Neuronal stem cell (in vitro differentiated cells): Measurements from ENCODE around the gene ZNF618.

Experiments
- DNase-seq: peaks from one replicate; pipeline ENCODE4 v3.0.0-alpha.2; 2013; ENCODE audit warnings: low spot score
- H2AFZ ChIP-seq: one replicate; pipeline ENCODE4 v1.6.1; 2013; ENCODE audit warnings: mild to moderate bottlenecking, low read length, inconsistent platforms
- H2AK5ac ChIP-seq: 2 replicates; pipeline ENCODE4 v1.6.1; 2013; ENCODE audit warnings: low read depth, mild to moderate bottlenecking, inconsistent platforms, low read length, moderate library complexity, mixed read lengths
- H2BK120ac ChIP-seq: 2 replicates; pipeline ENCODE4 v1.6.1; 2013; ENCODE audit warnings: low read depth, mild to moderate bottlenecking, inconsistent platforms, low read length, moderate library complexity, mixed read lengths
- H2BK12ac ChIP-seq: one replicate; pipeline ENCODE4 v1.6.1; 2013; ENCODE audit warnings: low read length, inconsistent platforms
- H2BK15ac ChIP-seq: 2 replicates; pipeline ENCODE4 v1.6.1; 2013; ENCODE audit warnings: mild to moderate bottlenecking, low read length, inconsistent platforms, mixed read lengths
- H2BK5ac ChIP-seq: one replicate; pipeline ENCODE4 v1.6.1; 2013; ENCODE audit warnings: inconsistent platforms, mild to moderate bottlenecking, low read length, moderate library complexity
- H3K14ac ChIP-seq: one replicate; pipeline ENCODE4 v1.6.1; 2013; ENCODE audit warnings: low read length, inconsistent platforms
- H3K18ac ChIP-seq: 2 replicates; pipeline ENCODE4 v1.6.1; 2013; ENCODE audit warnings: low read length, inconsistent platforms
- H3K23ac ChIP-seq: 2 replicates; pipeline ENCODE4 v1.6.1; 2013; ENCODE audit warnings: low read depth, mild to moderate bottlenecking, mixed read lengths, low read length, inconsistent platforms; ENCODE audit not compliant: poor library complexity
- H3K27ac ChIP-seq: replicated peaks from 3 replicates; pipeline ENCODE4 v1.5.1; 2013; ENCODE audit warnings: low read length, inconsistent platforms
- H3K27me3 ChIP-seq, 3 experiments: 2 replicates each; pipeline ENCODE4 v1.6.1; 2013; ENCODE audit warnings: low read length in 3 of 3, mild to moderate bottlenecking in 2 of 3, inconsistent platforms in 1 of 3, low read depth in 1 of 3, mixed read lengths in 1 of 3, moderate library complexity in 1 of 3; ENCODE audit not compliant: control insufficient read depth in 3 of 3, insufficient read depth in 3 of 3
- H3K36me3 ChIP-seq, 2 donors: replicated peaks in 1 of 2; 2 replicates each; pipeline ENCODE4 v1.6.1; 2013; ENCODE audit warnings: low read length in 2 of 2; ENCODE audit not compliant: control insufficient read depth in 2 of 2, insufficient read depth in 2 of 2
- H3K4ac ChIP-seq: 2 replicates; pipeline ENCODE4 v1.6.1; 2013; ENCODE audit warnings: inconsistent platforms, mild to moderate bottlenecking, low read length, moderate library complexity
- H3K4me1 ChIP-seq, 2 donors: 1 replicate in 1 of 2; 2 replicates in 1 of 2; pipeline ENCODE4 v1.6.1; 2013; ENCODE audit warnings: low read length in 2 of 2, low read depth in 1 of 2; ENCODE audit not compliant: control insufficient read depth in 2 of 2, insufficient read depth in 1 of 2
- H3K4me2 ChIP-seq: one replicate; pipeline ENCODE4 v1.6.1; 2013; ENCODE audit warnings: mild to moderate bottlenecking, low read length, inconsistent platforms; ENCODE audit not compliant: insufficient read depth, poor library complexity, severe bottlenecking
- H3K4me3 ChIP-seq, 2 donors: 2 replicates each; pipeline ENCODE4 v1.5.1; 2013; ENCODE audit warnings: low read length in 2 of 2, mild to moderate bottlenecking in 2 of 2, inconsistent platforms in 1 of 2, moderate library complexity in 1 of 2
- H3K79me1 ChIP-seq: one replicate; pipeline ENCODE4 v1.6.1; 2013; ENCODE audit warnings: low read depth, mild to moderate bottlenecking, inconsistent platforms, low read length, moderate library complexity
- H3K9ac ChIP-seq: one replicate; pipeline ENCODE4 v1.6.1; 2013; ENCODE audit warnings: mild to moderate bottlenecking, low read depth, low read length, inconsistent platforms; ENCODE audit not compliant: poor library complexity
- H3K9me3 ChIP-seq, 2 donors: replicated peaks in 1 of 2; 2 replicates each; pipeline versions ENCODE3 to v1.6.1; 2013; ENCODE audit warnings: low read length in 2 of 2, mild to moderate bottlenecking in 2 of 2, inconsistent platforms in 1 of 2, low read depth in 1 of 2, mixed read lengths in 1 of 2, moderate library complexity in 1 of 2; ENCODE audit not compliant: control insufficient read depth in 2 of 2, insufficient read depth in 1 of 2
- H4K8ac ChIP-seq: one replicate; pipeline ENCODE4 v1.6.1; 2013; ENCODE audit warnings: low read depth, mild to moderate bottlenecking, inconsistent platforms, low read length, moderate library complexity
- H4K91ac ChIP-seq: one replicate; pipeline ENCODE4 v1.6.1; 2013; ENCODE audit warnings: low read length, low read depth, mild to moderate bottlenecking, inconsistent platforms; ENCODE audit not compliant: poor library complexity
- WGBS, 2 donors: extraction: QIAGEN DNeasy Blood & Tissue Kit; methylation state at CpG; one replicate each; pipeline ENCODE4 v1.1.7; 2013; ENCODE audit warnings: missing lambda C conversion rate in 2 of 2, mixed read lengths in 1 of 2; ENCODE audit not compliant: insufficient read length in 2 of 2, insufficient replicate concordance in 1 of 2; ENCODE audit errors: extremely low coverage in 2 of 2; 5-methylcytosine and 5-hydroxymethylcytosine counted together

The ZNF618 gene

DNA sequence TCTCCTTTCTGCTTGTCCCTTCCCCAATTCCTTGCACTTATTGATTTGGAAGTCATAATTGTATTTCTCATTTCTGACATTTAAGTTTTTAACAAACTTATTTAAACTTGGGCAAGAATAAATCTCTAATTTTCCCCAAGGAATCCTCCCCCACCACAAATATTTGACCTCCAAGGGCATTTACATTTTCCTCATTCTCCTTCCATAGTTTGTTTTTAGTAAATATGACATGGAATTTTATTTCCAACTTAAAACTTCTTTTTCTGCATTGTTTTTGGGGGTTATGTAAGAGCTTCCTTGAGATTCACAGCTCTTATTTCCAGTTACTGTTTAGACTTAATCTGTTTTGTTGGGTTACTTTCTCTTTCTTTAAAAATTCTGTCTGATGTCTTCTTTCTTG, 64.9 kb downstream of the ZNF618 start:
- H3K23ac ChIP-seq, result no peak overlapping the region
- H2AK5ac ChIP-seq, result no peak overlapping the region

DNA sequence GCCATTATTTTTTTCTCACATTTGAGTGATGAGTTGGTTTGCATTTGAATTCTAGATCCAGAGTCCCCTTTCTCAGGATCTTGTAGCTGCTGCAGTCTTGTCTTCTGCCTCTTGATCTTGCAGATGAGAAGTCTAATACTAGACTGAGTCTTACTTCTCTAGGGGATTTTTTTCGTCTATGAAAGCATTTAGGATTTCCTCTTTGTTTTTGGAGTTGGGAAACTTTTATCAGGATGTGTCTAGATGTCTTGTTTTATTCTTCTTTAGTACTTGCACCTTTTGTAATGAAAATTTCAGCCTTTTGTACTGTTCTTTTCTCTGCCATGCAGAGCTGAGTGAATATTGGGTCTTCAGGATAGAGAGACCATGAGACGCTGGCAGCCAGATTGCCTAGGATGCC, 65.4 kb downstream of the ZNF618 start:
- H4K8ac ChIP-seq, result no peak overlapping the region
- no peak overlapping the region for H3K18ac ChIP-seq
- H3K27ac ChIP-seq, result no peak overlapping the region
- no peak overlapping the region for H3K9ac ChIP-seq
- no peak overlapping the region for H3K4me3 ChIP-seq
- WGBS, 2 donors, result no CpG with 5 or more reads among the region's 2 CpGs
- H3K27me3 ChIP-seq, result no peaks in the 10 kb centered on the region
- peaks cover 4% of the 10 kb centered on the region for H3K79me1 ChIP-seq
- H2BK15ac ChIP-seq, result no peak overlapping the region
- no peak overlapping the region for H2BK120ac ChIP-seq
- peaks cover 0 to 15% of the 10 kb centered on the region in 2 donors for H3K9me3 ChIP-seq
- no peak overlapping the region for H3K14ac ChIP-seq
- no peak overlapping the region for H2AFZ ChIP-seq
- no peak overlapping the region for H3K4ac ChIP-seq
- H2BK12ac ChIP-seq, result no peak overlapping the region
- no peak overlapping the region for H2BK5ac ChIP-seq
- DNase-seq, result no peak
- no peak overlapping the region for H2AK5ac ChIP-seq
- no peak overlapping the region for H3K4me2 ChIP-seq
- peaks cover 3 to 16% of the 10 kb centered on the region in 2 donors for H3K36me3 ChIP-seq
- H4K91ac ChIP-seq, result no peak overlapping the region
- no peaks in the 10 kb centered on the region for H3K4me1 ChIP-seq
- no peak overlapping the region for H3K23ac ChIP-seq

More for the DNA sequence above, 64.9 kb downstream of the ZNF618 start:
- no peak overlapping the region for H2AFZ ChIP-seq
- peaks cover 0 to 15% of the 10 kb centered on the region in 2 donors for H3K9me3 ChIP-seq
- no peak overlapping the region for H2BK15ac ChIP-seq
- no peak overlapping the region for H3K4me2 ChIP-seq
- no peak for DNase-seq
- no peak overlapping the region for H4K91ac ChIP-seq
- H3K9ac ChIP-seq, result no peak overlapping the region
- peaks cover 2 to 16% of the 10 kb centered on the region in 2 donors for H3K36me3 ChIP-seq
- H3K27me3 ChIP-seq, result no peaks in the 10 kb centered on the region
- H3K14ac ChIP-seq, result no peak overlapping the region
- H3K18ac ChIP-seq, result no peak overlapping the region
- no peak overlapping the region for H2BK12ac ChIP-seq
- H2BK5ac ChIP-seq, result no peak overlapping the region
- no peak overlapping the region for H2BK120ac ChIP-seq
- H3K27ac ChIP-seq, result no peak overlapping the region
- no peak overlapping the region for H3K4ac ChIP-seq
- H3K4me1 ChIP-seq, result no peaks in the 10 kb centered on the region
- peaks cover 2% of the 10 kb centered on the region for H3K79me1 ChIP-seq
- no peak overlapping the region for H4K8ac ChIP-seq
- H3K4me3 ChIP-seq, result no peak overlapping the region

DNA sequence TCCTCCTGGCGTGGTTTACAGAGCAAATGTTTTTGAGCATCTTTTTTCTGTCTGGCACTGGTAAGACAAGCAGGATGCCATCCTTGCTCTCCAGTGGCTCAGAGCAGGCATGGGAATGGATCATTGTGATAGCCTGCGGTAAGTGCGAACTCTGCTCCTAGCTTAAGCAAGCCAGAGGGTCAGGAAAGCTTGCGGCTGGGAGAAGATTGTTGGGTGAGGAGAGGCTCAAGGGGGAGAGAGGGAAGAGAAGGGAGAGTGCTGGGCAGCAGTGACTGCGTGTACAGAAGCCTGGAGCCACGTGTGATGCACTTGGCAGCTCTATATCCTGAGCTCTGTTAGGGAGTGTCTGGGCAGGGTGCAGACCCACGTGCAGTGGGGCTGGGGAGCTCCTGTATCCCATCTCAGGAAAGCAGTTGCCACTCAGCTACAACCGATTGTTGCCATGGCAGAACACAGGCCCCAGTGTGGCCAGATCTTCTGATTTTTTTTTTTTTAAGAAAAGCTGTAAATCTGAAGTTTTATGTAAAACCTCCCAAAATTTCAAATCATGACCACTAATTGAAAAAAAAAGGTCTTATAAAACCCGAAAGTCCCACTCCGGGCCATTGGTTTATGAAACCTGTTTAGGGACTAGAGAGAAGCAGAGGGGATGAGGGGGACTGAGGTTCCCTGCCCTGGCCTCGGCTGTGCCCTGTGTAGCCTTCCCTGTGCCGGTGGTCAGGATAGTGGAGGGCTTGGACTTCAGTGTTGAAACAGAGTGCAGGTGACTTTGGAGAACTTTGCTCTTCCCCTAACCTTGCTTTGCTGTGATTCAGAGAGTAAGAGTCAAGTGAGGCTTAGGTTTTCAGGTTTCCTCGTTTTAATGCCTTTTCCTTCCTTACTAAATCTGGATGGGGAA, 67.3 kb downstream of the ZNF618 start:
- H2BK5ac ChIP-seq, result no peak overlapping the region
- H2BK12ac ChIP-seq, result no peak overlapping the region
- H3K4me2 ChIP-seq, result no peak overlapping the region
- H4K8ac ChIP-seq, result no peak overlapping the region
- H2AK5ac ChIP-seq, result no peak overlapping the region
- no peak overlapping the region for H3K18ac ChIP-seq
- no peak overlapping the region for H2AFZ ChIP-seq
- H3K79me1 ChIP-seq, result peaks cover 4% of the 10 kb centered on the region
- H3K27me3 ChIP-seq, result no peaks in the 10 kb centered on the region
- no peak overlapping the region for H3K9ac ChIP-seq
- H2BK15ac ChIP-seq, result no peak overlapping the region
- no peak overlapping the region for H3K14ac ChIP-seq
- H3K27ac ChIP-seq, result no peak overlapping the region
- no peak overlapping the region for H2BK120ac ChIP-seq
- no peak for DNase-seq
- peaks cover 0 to 9% of the 10 kb centered on the region in 2 donors for H3K4me1 ChIP-seq
- no peak overlapping the region for H3K4ac ChIP-seq
- no peak overlapping the region for H4K91ac ChIP-seq
- peaks cover 5 to 16% of the 10 kb centered on the region in 2 donors for H3K36me3 ChIP-seq
- no peak overlapping the region for H3K23ac ChIP-seq
- H3K4me3 ChIP-seq, result no peak overlapping the region
- H3K9me3 ChIP-seq, result peaks cover 0 to 15% of the 10 kb centered on the region in 2 donors
- WGBS, 2 donors, result no CpG with 5 or more reads among the region's 13 CpGs

DNA sequence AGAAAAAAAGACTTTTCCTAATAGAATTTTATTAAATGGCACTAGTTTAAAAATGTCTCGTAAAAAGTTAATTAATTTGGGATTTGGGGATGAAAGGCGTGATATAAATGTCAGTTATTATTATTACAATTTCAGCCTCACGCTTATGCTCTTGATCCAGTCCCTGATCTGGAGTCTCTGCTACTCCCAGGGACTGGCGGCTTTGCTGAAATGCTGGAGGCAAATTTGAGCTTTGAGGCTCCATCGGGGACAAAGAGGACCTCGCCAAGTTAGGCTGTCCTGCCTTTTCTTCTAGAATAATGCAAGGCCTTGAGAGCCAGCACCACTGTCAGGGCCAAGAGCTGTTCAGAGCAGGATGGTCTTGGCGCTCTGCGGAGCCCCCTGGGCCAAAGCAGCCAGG, 69.7 kb downstream of the ZNF618 start:
- H3K27me3 ChIP-seq, result no peaks in the 10 kb centered on the region
- H4K91ac ChIP-seq, result no peak overlapping the region
- H2AFZ ChIP-seq, result no peak overlapping the region
- no peak overlapping the region for H3K4ac ChIP-seq
- no peak overlapping the region for H3K18ac ChIP-seq
- H3K36me3 ChIP-seq, result peaks cover 5 to 16% of the 10 kb centered on the region in 2 donors
- no peak overlapping the region for H4K8ac ChIP-seq
- no peak overlapping the region for H2BK15ac ChIP-seq
- H3K4me1 ChIP-seq, result peaks cover 0 to 9% of the 10 kb centered on the region in 2 donors
- no peak for DNase-seq
- H2AK5ac ChIP-seq, result no peak overlapping the region
- no peak overlapping the region for H2BK5ac ChIP-seq
- H3K4me3 ChIP-seq, result no peak overlapping the region
- 100% methylated on average over 2 of the region's 8 CpGs; no CpG with 5 or more reads in 1 of the 2 donors for WGBS, 2 donors
- H3K27ac ChIP-seq, result no peak overlapping the region
- H2BK12ac ChIP-seq, result no peak overlapping the region
- H3K14ac ChIP-seq, result no peak overlapping the region
- no peak overlapping the region for H3K4me2 ChIP-seq
- no peak overlapping the region for H2BK120ac ChIP-seq
- peaks cover 0 to 8% of the 10 kb centered on the region in 2 donors for H3K9me3 ChIP-seq
- H3K23ac ChIP-seq, result no peak overlapping the region
- peaks cover 6% of the 10 kb centered on the region for H3K79me1 ChIP-seq
- no peak overlapping the region for H3K9ac ChIP-seq
